WTC11 (cell line): ENCODE results near the gene ARV1.

Experiments used
- CREB1 ChIP-seq: sonication (generic); formaldehyde crosslinking; IDR thresholded peaks from 2 replicates; pipeline ENCODE4 v1.8.0; 2023; ENCODE audit warnings: mild to moderate bottlenecking, missing genetic modification reagents
- CTCF ChIP-seq: fragments of 200-600 bp; IDR thresholded peaks from 2 replicates; pipeline ENCODE4 v1.8.0; 2022; ENCODE audit warnings: antibody characterized with exemption
- IRF2 ChIP-seq: sonication (generic); formaldehyde crosslinking; IDR thresholded peaks from 2 replicates; pipeline ENCODE4 v1.8.0; 2022; ENCODE audit warnings: low read depth, missing genetic modification reagents, borderline replicate concordance
- MLX ChIP-seq: sonication (generic); formaldehyde crosslinking; IDR thresholded peaks from 2 replicates; pipeline ENCODE4 v1.8.1; 2023; ENCODE audit warnings: mild to moderate bottlenecking, missing genetic modification reagents, moderate library complexity
- NFATC4 ChIP-seq: fragments of 250-450 bp; sonication (Bioruptor Pico); IDR thresholded peaks from 2 replicates; pipeline ENCODE4 v1.9.0; 2021; ENCODE audit warnings: mild to moderate bottlenecking
- NR2C2 ChIP-seq: sonication (generic); formaldehyde crosslinking; IDR thresholded peaks from 2 replicates; pipeline ENCODE4 v1.8.0; 2022; ENCODE audit warnings: mild to moderate bottlenecking, missing genetic modification reagents
- NR3C1 ChIP-seq: sonication (generic); formaldehyde crosslinking; conservative IDR thresholded peaks from 2 replicates; pipeline ENCODE4 v1.8.1; 2023; ENCODE audit warnings: low read depth, mild to moderate bottlenecking, missing genetic modification reagents
- RELA ChIP-seq: sonication (generic); formaldehyde crosslinking; IDR thresholded peaks from 2 replicates; pipeline ENCODE4 v1.8.1; 2022; ENCODE audit warnings: missing genetic modification reagents, mild to moderate bottlenecking, borderline replicate concordance
- SMAD3 ChIP-seq: sonication (generic); formaldehyde crosslinking; IDR thresholded peaks from 2 replicates; pipeline ENCODE4 v1.8.0; 2022; ENCODE audit warnings: missing genetic modification reagents, mild to moderate bottlenecking, borderline replicate concordance
- SP1 ChIP-seq: sonication (generic); formaldehyde crosslinking; conservative IDR thresholded peaks from 2 replicates; pipeline ENCODE4 v1.8.1; 2022; ENCODE audit warnings: missing genetic modification reagents
- STAT6 ChIP-seq: sonication (generic); formaldehyde crosslinking; conservative IDR thresholded peaks from 2 replicates; pipeline ENCODE4 v1.8.1; 2023; ENCODE audit warnings: mild to moderate bottlenecking, low read depth, missing genetic modification reagents, moderate library complexity
- TEAD1 ChIP-seq: sonication (generic); formaldehyde crosslinking; IDR thresholded peaks from 2 replicates; pipeline ENCODE4 v1.8.0; 2022; ENCODE audit warnings: mild to moderate bottlenecking, missing genetic modification reagents
- ZSCAN18 ChIP-seq: fragments of 250-450 bp; sonication (Bioruptor Pico); IDR thresholded peaks from 2 replicates; pipeline ENCODE4 v2.1.2; 2022; ENCODE audit warnings: mild to moderate bottlenecking, moderate library complexity

- TF ChIP-seq CREB1 (CRISPR knock-in tag), result no peak
- TF ChIP-seq MLX (CRISPR knock-in tag), result no peak
- no peak for TF ChIP-seq NR2C2 (CRISPR knock-in tag)
- TF ChIP-seq NFATC4 (CRISPR knock-in tag), result no peak
- no peak for TF ChIP-seq IRF2 (CRISPR knock-in tag)
- TF ChIP-seq CTCF, result no peak
- no peak for TF ChIP-seq SP1 (CRISPR knock-in tag)
- TF ChIP-seq NR3C1 (CRISPR knock-in tag), result no peak
- no peak for TF ChIP-seq STAT6 (CRISPR knock-in tag)
- no peak for TF ChIP-seq SMAD3 (CRISPR knock-in tag)
- TF ChIP-seq TEAD1, result no peak
- TF ChIP-seq ZSCAN18 (CRISPR knock-in tag), result no peak
- TF ChIP-seq RELA (CRISPR knock-in tag), result no peak
These were observed 13.4 kb upstream of the ARV1 start for GRCh38 chr1:230965535-230965934.
